ENCODE data around the gene UAP1. TPM values are rescaled to one million over a fixed set of nuclear protein-coding genes. Genes with fewer than 3 reads are reported as not detected.
"Not testable (repeated sequence)": the region's sequence is repeated elsewhere in the genome, so short reads cannot be mapped to it uniquely, and the experiment has no call there.

The UAP1 gene
- total and polyA plus RNA-seq, 2 experiments from 2014 or later = 406 to 534 TPM

DNA sequence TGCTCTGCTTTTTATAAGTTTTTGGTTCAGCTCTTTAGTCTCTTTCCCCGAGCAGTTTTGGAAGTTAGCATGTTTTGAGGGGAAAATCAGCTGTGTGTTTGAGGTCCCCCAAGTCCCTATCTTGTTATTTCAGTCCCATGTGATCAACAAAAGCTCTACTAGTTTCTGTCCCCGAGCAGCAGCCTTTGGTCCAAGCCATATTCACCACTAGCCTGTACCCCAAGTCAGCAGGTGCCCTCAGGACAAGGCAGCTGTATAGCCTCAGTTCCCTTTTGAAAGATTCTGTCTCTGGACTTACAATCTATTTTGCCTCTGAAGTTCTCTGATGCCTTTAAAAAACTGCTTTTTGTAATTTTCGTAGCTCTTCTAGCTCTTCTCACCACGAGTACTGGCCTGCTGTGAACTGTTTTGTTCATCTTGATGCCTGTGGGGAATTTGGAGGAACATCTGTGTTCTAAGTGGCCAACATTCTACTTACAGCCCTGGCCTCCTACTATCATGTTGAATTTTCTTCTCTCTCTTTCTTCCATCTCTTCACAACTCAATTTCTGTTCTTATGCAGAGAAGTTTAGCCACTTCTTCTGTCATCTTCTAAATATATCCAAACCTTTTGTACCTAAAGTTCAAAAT is 16.7 kb downstream of the UAP1 start:
- peaks cover 100% of the 10 kb centered on the region for H3K79me2 ChIP-seq (ENCODE audit: insufficient read depth)
- H3K9me3 ChIP-seq (ENCODE audit: low read depth) = no peaks in the 10 kb centered on the region
- DNase-seq = no peak
- peaks cover 11% of the 10 kb centered on the region; the same call in 1 of the 2 replicates for H4K20me1 ChIP-seq (ENCODE audit: insufficient read depth)
- H3K27me3 ChIP-seq (replicated peaks; ENCODE audit: insufficient read depth) = no peaks in the 10 kb centered on the region
- WGBS, 2 experiments (ENCODE audit: low coverage in 1 of 2, low lambda C conversion rate in 2 of 2, missing lambda C conversion rate in 2 of 2) = 44 to 51% methylated on average over 4 of the region's 4 CpGs
- H3K36me3 ChIP-seq (ENCODE audit: low read depth) = peaks cover 79% of the 10 kb centered on the region
- TF ChIP-seq EZH2phosphoT487 (IDR thresholded peaks at IDR 0.05; ENCODE audit: insufficient read depth, low read depth) = no peak
- TF ChIP-seq EZH2 (IDR thresholded peaks at IDR 0.05; ENCODE audit: insufficient read depth, poor library complexity, severe bottlenecking) = no peak
- no peaks in the 10 kb centered on the region for H3K9me2 ChIP-seq (ENCODE audit: insufficient read depth)
- H2AFZ ChIP-seq = no peak overlapping the region
- no peak overlapping the region for H3K4me3 ChIP-seq
- H3K9ac ChIP-seq = no peak overlapping the region
- in situ Hi-C loops (cut with MboI) = no loop called here
- H3K4me2 ChIP-seq (ENCODE audit: unreplicated experiment) = no peak overlapping the region
- peaks cover 83% of the 10 kb centered on the region for H3F3A ChIP-seq (ENCODE audit: insufficient read depth)
- peak overlapping the region; percentile 16 for H3K27ac ChIP-seq
- peaks cover 11% of the 10 kb centered on the region for H3K4me1 ChIP-seq (ENCODE audit: insufficient read depth)

DNA sequence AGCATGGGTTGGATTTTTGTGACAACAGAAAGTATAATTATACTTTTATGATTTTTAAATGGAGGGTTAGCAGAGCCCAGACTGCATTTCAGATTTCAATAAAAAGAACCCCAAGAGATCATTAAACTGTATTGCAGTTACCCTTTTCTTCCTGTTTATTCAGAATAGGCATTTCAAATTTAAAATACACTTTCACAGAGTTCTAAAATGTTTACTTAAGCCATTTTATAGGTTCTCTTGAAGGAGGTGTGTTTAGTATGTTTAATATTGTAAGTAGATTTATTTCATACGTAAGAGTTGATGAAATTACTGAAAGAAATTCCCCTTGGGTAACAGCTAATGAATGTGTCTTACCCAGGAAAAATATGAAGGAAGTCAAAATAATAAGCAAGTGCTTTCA is 17.4 kb downstream of the UAP1 start:
- Histone ChIP-seq H3K9me3 (ENCODE audit: low read depth) (no peaks in the 10 kb centered on the region), H3K4me1 (ENCODE audit: insufficient read depth) (peaks cover 6% of the 10 kb centered on the region; the same call in 1 of the 2 replicates), H3K9me2 (ENCODE audit: insufficient read depth) (no peaks in the 10 kb centered on the region), H3K79me2 (ENCODE audit: insufficient read depth) (peaks cover 100% of the 10 kb centered on the region), H2AFZ (no peak overlapping the region), H4K20me1 (ENCODE audit: insufficient read depth) (peaks cover 6% of the 10 kb centered on the region; the same call in 1 of the 2 replicates), H3K27ac (peak overlapping the region; percentile 16), H3K9ac (no peak overlapping the region), H3K27me3 (replicated peaks; ENCODE audit: insufficient read depth) (no peaks in the 10 kb centered on the region), H3K4me2 (ENCODE audit: unreplicated experiment) (no peak overlapping the region), H3K36me3 (ENCODE audit: low read depth) (peaks cover 87% of the 10 kb centered on the region), H3K4me3 (no peak overlapping the region), H3F3A (ENCODE audit: insufficient read depth) (peaks cover 84% of the 10 kb centered on the region)
- TF ChIP-seq EZH2 (IDR thresholded peaks at IDR 0.05; ENCODE audit: insufficient read depth, poor library complexity, severe bottlenecking) = no peak
- no peak for TF ChIP-seq EZH2phosphoT487 (IDR thresholded peaks at IDR 0.05; ENCODE audit: insufficient read depth, low read depth)
- in situ Hi-C loops (cut with MboI) = no loop called here
- no peak for DNase-seq
- 93 to 98% methylated on average over 1 of the region's 1 CpG for WGBS, 2 experiments (ENCODE audit: low coverage in 1 of 2, low lambda C conversion rate in 2 of 2, missing lambda C conversion rate in 2 of 2)

DNA sequence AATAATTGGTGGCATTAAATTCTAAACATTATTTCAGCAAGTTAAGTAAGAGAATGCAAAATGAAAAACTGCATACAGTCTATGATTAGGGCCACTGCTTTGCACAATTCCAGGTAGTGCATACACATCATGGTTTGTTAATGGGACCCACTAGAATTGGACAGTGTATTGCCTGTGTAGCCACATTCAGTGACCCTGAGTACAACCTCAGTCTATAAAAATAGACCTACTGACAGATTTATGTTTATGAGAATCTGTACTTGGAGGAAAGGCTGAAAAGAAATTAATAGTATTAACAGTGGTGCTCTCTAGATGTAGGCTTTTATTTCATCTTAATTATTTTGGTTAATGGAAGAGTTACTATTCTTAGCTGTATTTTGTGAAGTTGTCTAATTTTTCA is 18.8 kb downstream of the UAP1 start:
- in situ Hi-C loops (cut with MboI) = no loop called here
- no peak overlapping the region for H3K27ac ChIP-seq
- no peak overlapping the region for H3K4me2 ChIP-seq (ENCODE audit: unreplicated experiment)
- no peak overlapping the region for H3K9ac ChIP-seq
- peaks cover 6% of the 10 kb centered on the region; the same call in 1 of the 2 replicates for H4K20me1 ChIP-seq (ENCODE audit: insufficient read depth)
- peaks cover 100% of the 10 kb centered on the region for H3K79me2 ChIP-seq (ENCODE audit: insufficient read depth)
- H3K4me3 ChIP-seq = no peak overlapping the region
- H3K4me1 ChIP-seq (ENCODE audit: insufficient read depth) = no peaks in the 10 kb centered on the region
- H3F3A ChIP-seq (ENCODE audit: insufficient read depth) = peaks cover 87% of the 10 kb centered on the region
- no peak overlapping the region for H2AFZ ChIP-seq
- TF ChIP-seq EZH2 (IDR thresholded peaks at IDR 0.05; ENCODE audit: insufficient read depth, poor library complexity, severe bottlenecking) = no peak
- no peak for TF ChIP-seq EZH2phosphoT487 (IDR thresholded peaks at IDR 0.05; ENCODE audit: insufficient read depth, low read depth)
- no peak for DNase-seq
- H3K9me3 ChIP-seq (ENCODE audit: low read depth) = no peaks in the 10 kb centered on the region
- peaks cover 94% of the 10 kb centered on the region for H3K36me3 ChIP-seq (ENCODE audit: low read depth)
- no peaks in the 10 kb centered on the region for H3K9me2 ChIP-seq (ENCODE audit: insufficient read depth)
- no peaks in the 10 kb centered on the region for H3K27me3 ChIP-seq (replicated peaks; ENCODE audit: insufficient read depth)

DNA sequence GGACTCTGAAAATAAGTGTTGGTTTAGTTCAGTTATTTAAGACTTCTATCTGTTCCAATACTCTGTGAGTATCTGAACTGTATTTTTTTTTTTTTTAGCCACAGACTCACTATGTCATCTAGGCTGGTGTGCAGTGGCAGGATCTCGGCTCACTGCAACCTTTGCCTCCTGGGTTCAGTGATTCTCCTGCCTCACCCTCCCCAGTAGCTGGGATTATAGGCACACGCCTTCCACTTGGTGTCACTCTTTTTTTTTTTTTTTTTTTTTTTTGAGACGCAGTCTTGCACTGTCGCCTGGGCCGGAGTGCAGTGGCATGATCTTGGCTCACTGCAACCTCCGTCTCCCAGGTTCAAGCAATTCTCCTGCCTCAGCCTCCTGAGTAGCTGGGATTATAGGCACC is 21.4 kb downstream of the UAP1 start:
- peaks cover 96% of the 10 kb centered on the region for H3F3A ChIP-seq (ENCODE audit: insufficient read depth)
- H3K79me2 ChIP-seq (ENCODE audit: insufficient read depth) = peaks cover 100% of the 10 kb centered on the region
- DNase-seq; H2AFZ ChIP-seq; H3K4me3 ChIP-seq; H3K27me3 ChIP-seq (replicated peaks; ENCODE audit: insufficient read depth); H3K4me2 ChIP-seq (ENCODE audit: unreplicated experiment); H3K9me3 ChIP-seq (ENCODE audit: low read depth); H3K4me1 ChIP-seq (ENCODE audit: insufficient read depth); H3K9ac ChIP-seq; in situ Hi-C loops (cut with MboI); H4K20me1 ChIP-seq (ENCODE audit: insufficient read depth); H3K9me2 ChIP-seq (ENCODE audit: insufficient read depth): not testable (repeated sequence)
- WGBS, 2 experiments (ENCODE audit: low coverage in 1 of 2, low lambda C conversion rate in 2 of 2, missing lambda C conversion rate in 2 of 2) = 89 to 90% methylated on average over 5 to 6 of the region's 6 CpGs
- H3K36me3 ChIP-seq (ENCODE audit: low read depth) = peaks cover 98% of the 10 kb centered on the region
- H3K27ac ChIP-seq = 0 out of 2 replicates have a peak overlapping the region, but pooled peaks have one; percentile 9

DNA sequence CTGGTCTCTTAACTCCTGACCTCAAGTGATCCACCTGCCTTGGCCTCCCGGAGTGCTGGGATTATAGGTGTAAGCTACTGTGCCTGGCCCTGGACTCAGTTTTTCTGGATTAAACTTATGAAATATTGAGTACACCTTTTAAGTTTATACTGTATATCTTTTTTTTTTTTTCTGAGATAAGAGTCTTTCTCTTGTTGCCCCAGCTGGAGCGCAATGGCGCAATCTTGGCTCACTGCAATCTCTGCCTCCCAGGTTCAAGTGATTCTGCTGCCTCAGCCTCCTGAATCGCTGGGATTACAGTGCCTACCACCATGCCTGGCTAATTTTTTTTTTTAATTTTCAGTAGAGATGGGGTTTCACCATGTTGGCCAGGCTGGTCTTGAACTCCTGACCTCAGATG is 23.6 kb downstream of the UAP1 start:
- in situ Hi-C loops (cut with MboI); H3K27me3 ChIP-seq (replicated peaks; ENCODE audit: insufficient read depth); H3K4me3 ChIP-seq; H3K9me2 ChIP-seq (ENCODE audit: insufficient read depth); H3K9me3 ChIP-seq (ENCODE audit: low read depth); H2AFZ ChIP-seq; H4K20me1 ChIP-seq (ENCODE audit: insufficient read depth); H3K27ac ChIP-seq; DNase-seq; H3K4me1 ChIP-seq (ENCODE audit: insufficient read depth); H3K9ac ChIP-seq; H3K4me2 ChIP-seq (ENCODE audit: unreplicated experiment): not testable (repeated sequence)
- Histone ChIP-seq H3F3A (ENCODE audit: insufficient read depth) (peaks cover 92% of the 10 kb centered on the region), H3K79me2 (ENCODE audit: insufficient read depth) (peaks cover 96% of the 10 kb centered on the region), H3K36me3 (ENCODE audit: low read depth) (peaks cover 95% of the 10 kb centered on the region)
- WGBS, 2 experiments (ENCODE audit: low coverage in 1 of 2, low lambda C conversion rate in 2 of 2, missing lambda C conversion rate in 2 of 2) = 96 to 98% methylated on average over 4 of the region's 4 CpGs

All from GM23248 (cell line).